ENCODE measurements around the gene SEMA3F. TPM values are rescaled to one million over a fixed set of nuclear protein-coding genes. Genes with fewer than 3 reads are reported as not detected.
A peak's percentile ranks its signal among the peaks of the same experiment; 100 is the strongest.

The SEMA3F gene
- total RNA-seq, 6 experiments from 2014 or later, result 20.5 to 35.6 (median 22.8) TPM

GRCh38 chr3:50192689-50193141 lies 37.6 kb downstream of the SEMA3F start:
- Mint-ChIP-seq H3K9me3 (no peaks in the 10 kb centered on the region), H3K27ac (no peak overlapping the region), H3K27me3 (ENCODE audit: insufficient read depth) (peaks cover 13% of the 10 kb centered on the region), H3K36me3 (ENCODE audit: low read depth) (no peaks in the 10 kb centered on the region), H3K4me1 (ENCODE audit: low read depth) (no peaks in the 10 kb centered on the region), H3K4me3 (no peak overlapping the region)
- peak; percentile 94 for TF ChIP-seq CTCF (IDR thresholded peaks at IDR 0.05)
- DNase-seq, result peak; percentile 19

- H3K36me3 Mint-ChIP-seq (ENCODE audit: low read depth), result no peaks in the 10 kb centered on the region
- DNase-seq, result no peak
- TF ChIP-seq CTCF (IDR thresholded peaks at IDR 0.05), result no peak
- no peaks in the 10 kb centered on the region for H3K4me1 Mint-ChIP-seq (ENCODE audit: low read depth)
- peaks cover 15% of the 10 kb centered on the region for H3K27me3 Mint-ChIP-seq (ENCODE audit: insufficient read depth)
- H3K4me3 Mint-ChIP-seq, result no peak overlapping the region
- H3K9me3 Mint-ChIP-seq, result no peaks in the 10 kb centered on the region
- no peak overlapping the region for H3K27ac Mint-ChIP-seq
These were observed 38.2 kb downstream of the SEMA3F start for GRCh38 chr3:50193286-50193685.

- TF ChIP-seq CTCF (IDR thresholded peaks at IDR 0.05), result no peak
- no peak overlapping the region for H3K27ac Mint-ChIP-seq
- no peaks in the 10 kb centered on the region for H3K9me3 Mint-ChIP-seq
- no peak overlapping the region for H3K4me3 Mint-ChIP-seq
- H3K4me1 Mint-ChIP-seq (ENCODE audit: low read depth), result no peaks in the 10 kb centered on the region
- no peak for DNase-seq
- H3K36me3 Mint-ChIP-seq (ENCODE audit: low read depth), result no peaks in the 10 kb centered on the region
- peaks cover 15% of the 10 kb centered on the region for H3K27me3 Mint-ChIP-seq (ENCODE audit: insufficient read depth)
These were observed 38.6 kb downstream of the SEMA3F start for GRCh38 chr3:50193746-50194127.

- DNase-seq, result peak; percentile 39
- no peak overlapping the region for H3K4me3 Mint-ChIP-seq
- H3K27ac Mint-ChIP-seq, result no peak overlapping the region
- peak; percentile 88 for TF ChIP-seq CTCF (IDR thresholded peaks at IDR 0.05)
- peaks cover 15% of the 10 kb centered on the region for H3K27me3 Mint-ChIP-seq (ENCODE audit: insufficient read depth)
- H3K9me3 Mint-ChIP-seq, result no peaks in the 10 kb centered on the region
- no peaks in the 10 kb centered on the region for H3K4me1 Mint-ChIP-seq (ENCODE audit: low read depth)
- no peaks in the 10 kb centered on the region for H3K36me3 Mint-ChIP-seq (ENCODE audit: low read depth)
These were observed 39.2 kb downstream of the SEMA3F start for GRCh38 chr3:50194128-50194902.

- 0 out of 2 replicates have a peak, but pooled peaks have one; percentile 8 for TF ChIP-seq CTCF (IDR thresholded peaks at IDR 0.05)
- no peaks in the 10 kb centered on the region for H3K4me1 Mint-ChIP-seq (ENCODE audit: low read depth)
- H3K27me3 Mint-ChIP-seq (ENCODE audit: insufficient read depth), result peaks cover 16% of the 10 kb centered on the region
- H3K4me3 Mint-ChIP-seq, result no peak overlapping the region
- no peak overlapping the region for H3K27ac Mint-ChIP-seq
- no peaks in the 10 kb centered on the region for H3K9me3 Mint-ChIP-seq
- DNase-seq, result no peak
- no peaks in the 10 kb centered on the region for H3K36me3 Mint-ChIP-seq (ENCODE audit: low read depth)
These were observed 39.9 kb downstream of the SEMA3F start for GRCh38 chr3:50194903-50195500.

All from HFFc6 (cell line).